Measurements from ENCODE around the gene COL6A3. TPM values are rescaled to one million over a fixed set of nuclear protein-coding genes. Genes with fewer than 3 reads are reported as not detected.

Gene COL6A3
- total and polyA plus RNA-seq, 11 donors, result 17.4 to 290 (median 87.3) TPM

DNA sequence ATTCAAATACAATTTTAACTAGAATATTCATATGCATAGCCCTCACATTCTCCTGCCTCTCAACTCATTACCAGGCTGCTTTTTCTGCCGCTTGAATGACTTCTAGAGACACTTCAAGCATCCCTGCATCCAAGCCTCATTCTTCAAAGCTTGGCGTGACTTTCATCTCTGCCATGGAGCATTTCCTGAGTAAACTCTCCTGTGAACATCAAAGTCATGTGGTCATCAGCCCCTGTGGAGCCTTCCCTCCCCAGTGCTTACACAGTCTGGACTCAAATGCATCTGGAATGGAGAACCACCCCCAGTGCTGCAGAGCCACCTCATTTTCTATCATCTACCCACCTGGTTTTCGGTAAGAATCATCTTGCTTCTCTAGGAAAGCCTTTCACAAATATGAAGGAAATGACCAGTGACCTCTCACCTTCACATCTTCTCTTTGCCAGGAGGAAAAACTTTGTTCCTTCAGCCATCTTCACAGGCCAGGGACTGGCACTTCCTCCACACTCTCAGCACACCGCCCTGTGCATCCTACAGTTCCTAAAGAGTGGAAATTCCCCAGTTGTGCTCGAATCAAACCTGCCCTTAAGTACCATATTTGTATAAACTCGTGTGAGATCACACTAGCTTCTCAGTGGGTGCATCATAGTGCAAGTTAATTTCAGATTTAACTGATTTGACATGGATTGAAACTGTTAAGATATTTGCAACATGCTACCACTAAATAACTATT lies 116.4 kb downstream of the COL6A3 start:
- 80 to 88% (median 84%) methylated on average over 6 of the region's 6 CpGs for WGBS, 4 donors
- ATAC-seq (no peak), DNase-seq (no peak)
- peak overlapping the region in 2 of 12 donors; percentile 12 to 76 for H3K27ac ChIP-seq
- H3K4me1 ChIP-seq, result peaks cover 0 to 36% (median 12%) of the 10 kb centered on the region in 12 donors
- H3K36me3 ChIP-seq, result no peaks in the 10 kb centered on the region
- H3K27me3 ChIP-seq, result no peaks in the 10 kb centered on the region
- H3K4me3 ChIP-seq, result no peak overlapping the region
- intact Hi-C loops (cut with DNase I), result no loop called here
- TF ChIP-seq, protein P1, sequence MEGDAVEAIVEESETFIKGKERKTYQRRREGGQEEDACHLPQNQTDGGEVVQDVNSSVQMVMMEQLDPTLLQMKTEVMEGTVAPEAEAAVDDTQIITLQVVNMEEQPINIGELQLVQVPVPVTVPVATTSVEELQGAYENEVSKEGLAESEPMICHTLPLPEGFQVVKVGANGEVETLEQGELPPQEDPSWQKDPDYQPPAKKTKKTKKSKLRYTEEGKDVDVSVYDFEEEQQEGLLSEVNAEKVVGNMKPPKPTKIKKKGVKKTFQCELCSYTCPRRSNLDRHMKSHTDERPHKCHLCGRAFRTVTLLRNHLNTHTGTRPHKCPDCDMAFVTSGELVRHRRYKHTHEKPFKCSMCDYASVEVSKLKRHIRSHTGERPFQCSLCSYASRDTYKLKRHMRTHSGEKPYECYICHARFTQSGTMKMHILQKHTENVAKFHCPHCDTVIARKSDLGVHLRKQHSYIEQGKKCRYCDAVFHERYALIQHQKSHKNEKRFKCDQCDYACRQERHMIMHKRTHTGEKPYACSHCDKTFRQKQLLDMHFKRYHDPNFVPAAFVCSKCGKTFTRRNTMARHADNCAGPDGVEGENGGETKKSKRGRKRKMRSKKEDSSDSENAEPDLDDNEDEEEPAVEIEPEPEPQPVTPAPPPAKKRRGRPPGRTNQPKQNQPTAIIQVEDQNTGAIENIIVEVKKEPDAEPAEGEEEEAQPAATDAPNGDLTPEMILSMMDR (IDR thresholded peaks at IDR 0.05), result no peak
- TF ChIP-seq POLR2A (IDR thresholded peaks at IDR 0.05), result no peak
- peaks cover 0 to 17% (median 0%) of the 10 kb centered on the region in 12 donors for H3K9me3 ChIP-seq

DNA sequence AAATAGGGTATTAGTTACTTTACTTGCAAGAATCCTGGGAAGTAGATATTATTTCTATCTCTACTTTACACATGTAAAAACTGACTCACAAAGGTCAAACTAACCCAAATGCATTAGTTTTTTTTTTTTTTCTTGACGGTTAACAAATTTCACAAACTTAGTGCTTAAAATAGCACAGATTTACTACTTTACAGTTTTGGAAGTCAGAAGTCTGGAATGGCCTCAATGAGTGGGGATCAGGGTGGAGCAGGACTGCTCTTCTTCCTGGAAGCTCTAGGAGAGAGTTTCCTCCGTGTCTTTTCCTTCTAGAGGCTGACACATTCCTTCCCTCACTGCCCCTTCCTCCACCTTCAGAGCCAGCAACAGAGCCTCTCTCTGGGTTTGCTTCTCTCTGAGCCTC lies 117.2 kb downstream of the COL6A3 start:
- TF ChIP-seq POLR2A (IDR thresholded peaks at IDR 0.05), result no peak
- Histone ChIP-seq H3K27me3 (no peaks in the 10 kb centered on the region), H3K36me3 (no peaks in the 10 kb centered on the region), H3K4me3 (no peak overlapping the region), H3K9me3 (peaks cover 0 to 18% (median 0%) of the 10 kb centered on the region in 12 donors), H3K4me1 (peaks cover 0 to 40% (median 16%) of the 10 kb centered on the region in 12 donors), H3K27ac (peak overlapping the region in 4 of 12 donors; percentile 3 to 76 (median 10))
- 56 to 70% (median 68%) methylated on average over 2 of the region's 2 CpGs for WGBS, 4 donors
- DNase-seq (no peak), ATAC-seq (no peak)
- intact Hi-C loops (cut with DNase I), result no loop called here

DNA sequence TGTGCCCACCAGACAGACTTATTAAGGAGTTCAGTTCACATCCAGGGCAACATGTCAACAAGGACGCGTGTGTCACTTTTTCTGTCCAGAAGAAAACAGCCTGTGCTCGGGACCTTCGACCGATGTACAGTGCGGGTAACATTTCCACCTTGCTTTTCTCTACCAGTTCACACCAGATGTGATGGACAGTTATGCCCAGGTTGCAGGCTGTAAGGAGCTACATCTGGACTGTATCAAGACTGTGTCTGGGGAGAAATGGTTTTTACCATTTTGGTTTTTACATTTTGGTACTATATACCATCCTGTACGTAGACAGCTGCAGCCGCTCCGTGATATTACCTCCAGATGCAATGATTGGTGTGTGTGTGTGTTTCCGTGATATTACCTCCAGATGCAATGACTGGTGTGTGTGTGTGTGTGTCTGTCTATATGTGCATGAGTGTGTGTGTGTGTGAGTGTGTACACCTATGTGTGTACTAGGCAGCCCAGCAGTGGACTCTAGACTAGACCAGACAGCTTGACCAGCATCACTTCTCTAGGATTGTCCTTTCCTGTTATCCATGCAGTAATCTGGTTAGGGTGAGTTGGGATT lies 118.0 kb downstream of the COL6A3 start:
- 92 to 96% (median 93%) methylated on average over 10 of the region's 10 CpGs for WGBS, 4 donors
- H3K4me3 ChIP-seq, result no peak overlapping the region
- ATAC-seq (no peak), DNase-seq (no peak)
- no peaks in the 10 kb centered on the region for H3K36me3 ChIP-seq
- H3K27ac ChIP-seq, result peak overlapping the region in 1 of 12 donors; percentile 53
- H3K4me1 ChIP-seq, result peaks cover 0 to 48% (median 23%) of the 10 kb centered on the region in 12 donors
- TF ChIP-seq, protein P1 (IDR thresholded peaks at IDR 0.05), result no peak
- no peak for TF ChIP-seq POLR2A (IDR thresholded peaks at IDR 0.05)
- intact Hi-C loops (cut with DNase I), result no loop called here
- no peaks in the 10 kb centered on the region for H3K27me3 ChIP-seq
- H3K9me3 ChIP-seq, result peaks cover 0 to 18% (median 0%) of the 10 kb centered on the region in 12 donors

DNA sequence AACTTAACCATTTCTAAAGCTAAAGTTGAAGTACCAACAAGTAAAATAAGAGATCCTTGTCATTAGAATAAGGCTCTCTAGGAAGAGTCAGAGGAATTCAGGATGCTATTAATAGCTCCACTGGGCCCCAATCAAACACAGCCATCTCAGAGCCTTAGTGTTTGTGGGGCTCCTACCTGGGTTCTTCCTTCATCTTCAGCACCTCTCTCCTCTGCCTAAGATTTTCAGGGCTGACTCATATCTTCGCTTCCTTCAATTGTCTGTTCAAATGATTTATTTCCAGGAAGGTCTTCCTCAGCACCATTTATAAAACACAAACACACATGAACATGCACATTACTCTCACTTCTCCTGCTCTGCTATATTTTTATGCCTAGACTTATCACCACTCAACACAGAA lies 119.5 kb downstream of the COL6A3 start:
- peak overlapping the region in 8 of 12 donors; percentile 1 to 90 (median 34) for H3K27ac ChIP-seq
- 69 to 79% (median 72%) methylated on average over 1 of the region's 1 CpG for WGBS, 4 donors
- H3K4me1 ChIP-seq, result peaks cover 0 to 62% (median 32%) of the 10 kb centered on the region in 12 donors
- no peaks in the 10 kb centered on the region for H3K27me3 ChIP-seq
- no peak overlapping the region for H3K4me3 ChIP-seq
- no peak for DNase-seq
- intact Hi-C loops (cut with DNase I), result loop anchor here in 1 of 10 donors (5.0 kb wide), 1 partner anchor 87 kb away; no protein-coding TSS in a partner anchor
- TF ChIP-seq, protein P1 (IDR thresholded peaks at IDR 0.05), result no peak
- TF ChIP-seq POLR2A (IDR thresholded peaks at IDR 0.05), result no peak
- H3K9me3 ChIP-seq, result peaks cover 0 to 18% (median 0%) of the 10 kb centered on the region in 12 donors
- H3K36me3 ChIP-seq, result no peaks in the 10 kb centered on the region
- ATAC-seq, result no peak
